Panc1 (cell line): ENCODE measurements around the gene HYAL1. TPM values are rescaled to one million over a fixed set of nuclear protein-coding genes. Genes with fewer than 3 reads are reported as not detected.

Experiments
- ATAC-seq: fragments of 200-7000 bp; cut with Tn5 transposase; 2 replicates; pipeline ENCODE4 v1.9.1; 2020; ENCODE audit warnings: mild to moderate bottlenecking, moderate library complexity
- BruUV-seq: library from RNA; stranded (reverse); fragments of 400-500 nt; replicated peaks from 2 replicates; lab custom pipeline; 2021; lab: Mats Ljungman, UMichigan
- CTCF ChIA-PET: fragments of 300-600 bp; sonication (Branson Sonifier 250); formaldehyde crosslinking; loops from one replicate; lab custom pipeline; 2022; ENCODE audit warnings: antibody characterized with exemption; lab: Charles Lee
- POLR2A ChIA-PET: fragments of 300-600 bp; sonication (Branson Sonifier 250); formaldehyde crosslinking; loops from one replicate; lab custom pipeline; 2022; ENCODE audit warnings: antibody characterized with exemption; lab: Charles Lee
- DNase-seq: peaks from one replicate; pipeline ENCODE4 v3.0.0-alpha.2; 2010; ENCODE audit warnings: low read depth, low spot score
- H3K27ac ChIP-seq: 2 replicates; pipeline ENCODE4 v1.5.1; 2011; ENCODE audit warnings: mild to moderate bottlenecking, low read length, inconsistent platforms
- H3K27me3 ChIP-seq: fragments of 200-500 bp; sonication (Bioruptor generic); 2 replicates; pipeline ENCODE4 v1.6.0; 2014; ENCODE audit warnings: low read length, inconsistent platforms; ENCODE audit not compliant: control insufficient read depth, insufficient read depth
- H3K36me3 ChIP-seq: fragments of 200-500 bp; sonication (Bioruptor generic); 2 replicates; pipeline ENCODE4 v1.5.1; 2014; ENCODE audit warnings: inconsistent platforms, mild to moderate bottlenecking, low read length, moderate library complexity; ENCODE audit not compliant: control insufficient read depth, insufficient read depth
- H3K4me1 ChIP-seq: 2 replicates; pipeline ENCODE4 v1.5.1; 2011; ENCODE audit warnings: inconsistent platforms, mild to moderate bottlenecking, low read length, moderate library complexity; ENCODE audit not compliant: control insufficient read depth, insufficient read depth
- H3K4me3 ChIP-seq, 2 experiments: 2 replicates each; pipeline ENCODE4 v1.5.1; 2011 to 2012; ENCODE audit warnings: low read depth in 2 of 2, low read length in 2 of 2, mild to moderate bottlenecking in 2 of 2, inconsistent platforms in 1 of 2, moderate library complexity in 1 of 2
- H3K9me3 ChIP-seq: fragments of 200-500 bp; sonication (Bioruptor generic); 2 replicates; pipeline ENCODE4 v1.5.1; 2014; ENCODE audit warnings: low read depth, mild to moderate bottlenecking, inconsistent platforms, low read length, moderate library complexity; ENCODE audit not compliant: control insufficient read depth, insufficient read depth
- CTCF ChIP-seq: fragments of 450-650 bp; IDR thresholded peaks from 2 replicates; pipeline ENCODE4 v1.5.1; 2017; ENCODE audit warnings: mild to moderate bottlenecking
- POLR2AphosphoS5 ChIP-seq: IDR thresholded peaks from 2 replicates; pipeline ENCODE4 v1.6.1; 2012; ENCODE audit warnings: mild to moderate bottlenecking, low read depth, low read length, moderate library complexity
- REST ChIP-seq, 2 experiments: IDR thresholded peaks; 2 replicates each; pipeline ENCODE4 v1.6.1; 2011 to 2012; ENCODE audit warnings: low read depth in 2 of 2, control low read depth in 1 of 2, low read length in 1 of 2, mild to moderate bottlenecking in 1 of 2, moderate library complexity in 1 of 2; ENCODE audit not compliant: insufficient read depth in 1 of 2
- SIN3A ChIP-seq: IDR thresholded peaks from 2 replicates; pipeline ENCODE4 v1.6.1; 2012; ENCODE audit warnings: low read depth, mild to moderate bottlenecking, low read length, moderate library complexity, borderline replicate concordance; ENCODE audit not compliant: insufficient read depth
- TCF7L2 ChIP-seq: IDR thresholded peaks from 2 replicates; pipeline ENCODE4 v1.6.1; 2011; ENCODE audit warnings: mild to moderate bottlenecking, low read depth, low read length, inconsistent platforms
- in situ Hi-C: cut with HindIII; loops from 2 replicates; pipeline ENCODE4 v1.10.0; 2016; ENCODE audit warnings: low sequenced_read_pairs, low pct_unique_long_range_greater_than_20kb
- intact Hi-C: fragments of 100-400 bp; cut with micrococcal nuclease; formaldehyde crosslinking; loops from one replicate; pipeline ENCODE4 v1.10.0; 2022; ENCODE audit not compliant: unreplicated experiment
- total RNA-seq: library from RNA; stranded (reverse); gene quantifications from one replicate; pipeline ENCODE4 v1.2.1, GENCODE V29; 2021; ENCODE audit not compliant: unreplicated experiment

Gene HYAL1
- total RNA-seq, 1 experiment from 2014 or later: 0.18 TPM

- peaks cover 16% of the 10 kb centered on the region for H3K4me1 ChIP-seq
- H3K4me3 ChIP-seq: peak within 1 kb of the TSS; percentile 87 to 89
- H3K36me3 ChIP-seq: peaks cover 11% of the 10 kb centered on the region
- H3K27me3 ChIP-seq: no peaks in the 10 kb centered on the region
- in situ Hi-C loops (no loop called here), intact Hi-C loops (no loop called here)
- TF ChIP-seq REST (IDR thresholded peaks at IDR 0.05; ENCODE audit: insufficient read depth in 1 of 2, low read depth in 2 of 2, low read length in 1 of 2): 0 out of 4 replicates have a peak, but pooled peaks of 1 of the 2 experiments have one; percentile 71
- TF ChIP-seq CTCF: no peak
- TF ChIP-seq SIN3A: peak; percentile 37; the same call in 1 of the 2 replicates
- TF ChIP-seq TCF7L2: 0 out of 2 replicates have a peak, but pooled peaks have one; percentile 41
- TF ChIP-seq POLR2AphosphoS5: peak; percentile 73
- H3K27ac ChIP-seq: peak within 1 kb of the TSS; percentile 89
- BruUV-seq: no TSS peak
- ChIA-PET CTCF (interaction anchor here (1.0 kb wide), 1 partner anchor 101 kb away, joined by 5 read pairs; no protein-coding TSS in a partner anchor), POLR2A (interaction anchor here (0.6 to 0.7 kb wide), 3 partner anchors 9 to 64 kb away, joined by 3 to 14 read pairs (median 5); no protein-coding TSS in a partner anchor)
- DNase-seq (no peak), ATAC-seq (peak; percentile 92)
- H3K9me3 ChIP-seq: no peaks in the 10 kb centered on the region
Measured at GRCh38 chr3:50327943-50328691, 24.7 kb upstream of the HYAL1 start, which contains the start of gene TUSC2. TSS of gene TUSC2 (minus strand) at chr3:50328223. CDS start at chr3:50328099, 124 bp downstream.

- Histone ChIP-seq H3K36me3 (peaks cover 11% of the 10 kb centered on the region), H3K9me3 (no peaks in the 10 kb centered on the region), H3K4me1 (peaks cover 25% of the 10 kb centered on the region), H3K4me3 (peak overlapping the region; percentile 87 to 89), H3K27me3 (no peaks in the 10 kb centered on the region), H3K27ac (peak overlapping the region; percentile 89)
- DNase-seq (no peak), ATAC-seq (no peak)
- TF ChIP-seq POLR2AphosphoS5 (no peak), TCF7L2 (no peak), REST (IDR thresholded peaks at IDR 0.05; ENCODE audit: insufficient read depth in 1 of 2, low read depth in 2 of 2, low read length in 1 of 2) (no peak), CTCF (no peak), SIN3A (no peak)
- POLR2A ChIA-PET: no interaction called here
- in situ Hi-C loops: no loop called here
- CTCF ChIA-PET: no interaction called here
- BruUV-seq: no TSS peak
- intact Hi-C loops: no loop called here
Measured at GRCh38 chr3:50327129-50327528, 23.8 kb upstream of the HYAL1 start.
